HTR-8/SVneo (cell line): ENCODE results near the gene GPS2.

ENCODE experiments used
- DNase-seq: peaks from one replicate; pipeline ENCODE4 v3.0.0; 2011; ENCODE audit warnings: low spot score, mixed read lengths; ENCODE audit not compliant: insufficient read length
- FAIRE-seq: peaks from 2 replicates; lab custom pipeline; 2011; peaks lifted over from hg19 to GRCh38; lab: Jason Lieb, UNC

The GPS2 gene

DNA sequence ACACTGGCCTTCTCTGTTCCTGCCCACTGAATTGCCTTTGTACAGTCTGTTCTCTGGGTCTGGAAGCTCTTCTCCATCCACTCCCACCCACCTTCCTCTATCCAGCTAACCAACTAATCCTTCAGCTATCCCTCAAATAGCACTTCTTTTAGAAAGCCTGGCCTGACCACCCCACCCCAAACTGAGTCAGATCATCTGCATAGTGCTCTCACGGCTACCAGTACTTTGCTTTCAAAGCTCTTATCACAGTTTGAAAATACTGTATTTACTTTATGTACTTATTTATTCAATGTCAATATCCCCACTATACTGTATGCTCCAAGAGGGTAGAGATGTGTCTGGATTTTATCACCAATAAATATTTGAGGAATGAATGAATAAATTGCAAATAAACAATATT lies 48.4 kb downstream of the GPS2 start:
- DNase-seq: no peak
- FAIRE-seq: no peak

DNA sequence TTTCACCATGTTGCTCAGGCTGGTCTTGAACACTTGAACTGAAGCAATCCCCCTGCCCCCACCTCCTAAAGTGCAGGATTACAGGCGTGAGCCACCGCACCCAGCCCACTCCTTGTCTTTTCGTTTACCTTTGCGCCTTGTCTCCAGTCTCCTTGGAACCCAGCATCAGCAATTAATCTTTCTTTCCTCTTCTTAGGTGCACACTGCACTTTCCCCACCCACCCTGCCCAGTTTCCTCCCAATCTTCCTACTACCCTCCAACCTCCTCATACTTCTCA lies 51.4 kb downstream of the GPS2 start:
- FAIRE-seq: no peak
- DNase-seq: no peak

DNA sequence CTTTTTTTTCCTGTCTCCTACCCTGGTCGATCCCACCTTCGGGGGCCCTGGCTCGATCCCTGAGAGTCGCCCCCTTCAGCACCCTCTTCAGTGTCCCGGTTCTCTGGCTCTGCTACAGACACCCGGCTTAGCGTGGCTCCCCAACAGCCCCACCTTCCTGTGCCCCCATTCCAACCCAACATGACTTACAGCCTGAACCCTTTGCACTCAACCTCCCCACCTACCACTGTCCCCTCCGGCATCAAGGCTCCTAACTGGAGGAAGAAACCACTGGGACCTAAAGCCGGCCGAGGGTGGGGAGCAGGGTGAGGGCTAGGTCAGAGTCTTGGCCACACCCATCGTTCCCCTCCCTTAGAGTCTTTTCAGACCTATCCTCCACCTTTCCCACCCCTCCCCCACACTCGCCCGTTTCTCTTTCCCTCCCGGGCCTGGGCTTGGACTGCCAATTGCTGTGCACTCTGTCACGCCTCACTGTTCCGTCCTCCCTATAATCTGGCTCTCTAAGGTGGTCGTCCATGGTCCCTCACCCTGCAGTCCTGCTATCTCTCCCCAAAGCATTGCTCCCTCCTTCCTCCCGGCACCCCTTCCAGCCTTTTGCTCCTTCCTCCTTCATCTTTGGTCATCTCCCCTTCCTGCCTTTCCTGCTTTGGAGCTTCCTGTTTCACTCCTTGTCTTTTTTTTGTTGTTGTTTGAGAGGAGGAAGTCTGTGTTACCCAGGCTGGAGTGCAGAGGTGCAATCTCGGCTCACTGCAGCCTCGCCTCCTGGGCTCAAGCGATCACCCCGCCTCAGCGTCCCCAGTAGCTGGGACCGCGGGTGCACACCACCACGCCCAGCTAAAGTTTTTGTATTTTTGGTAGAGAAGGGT lies 52.0 kb downstream of the GPS2 start:
- no peak for DNase-seq
- peak; percentile 84 for FAIRE-seq
